ENCODE data around the gene NCOA1.
A peak's percentile ranks its signal among the peaks of the same experiment; 100 is the strongest.
"Not testable (repeated sequence)": the region's sequence is repeated elsewhere in the genome, so short reads cannot be mapped to it uniquely, and the experiment has no call there.

The NCOA1 gene

GRCh38 chr2:24477229-24477628 is 13.8 kb upstream of the NCOA1 start:
- DNase-seq: no peak

DNA sequence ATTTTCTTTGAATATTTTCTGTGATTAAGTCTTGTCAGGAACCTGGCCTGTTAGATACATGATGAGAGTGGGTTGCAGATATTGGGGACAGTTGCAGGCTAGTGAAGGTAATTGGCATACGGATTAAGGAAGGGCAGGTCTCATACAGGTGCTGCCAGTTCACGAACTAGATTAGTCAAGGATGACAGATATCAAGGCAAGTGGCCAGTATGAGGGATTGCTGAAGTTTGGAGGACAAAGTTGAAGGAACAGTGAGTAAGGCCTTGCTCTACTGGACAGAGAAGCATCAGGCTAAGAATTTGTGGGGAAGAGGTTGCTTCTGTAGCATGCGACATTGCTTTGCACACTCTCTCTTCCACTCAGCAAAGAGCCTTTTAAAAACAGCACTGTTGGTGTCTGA is 12.8 kb upstream of the NCOA1 start:
- DNase-seq: no peak

DNA sequence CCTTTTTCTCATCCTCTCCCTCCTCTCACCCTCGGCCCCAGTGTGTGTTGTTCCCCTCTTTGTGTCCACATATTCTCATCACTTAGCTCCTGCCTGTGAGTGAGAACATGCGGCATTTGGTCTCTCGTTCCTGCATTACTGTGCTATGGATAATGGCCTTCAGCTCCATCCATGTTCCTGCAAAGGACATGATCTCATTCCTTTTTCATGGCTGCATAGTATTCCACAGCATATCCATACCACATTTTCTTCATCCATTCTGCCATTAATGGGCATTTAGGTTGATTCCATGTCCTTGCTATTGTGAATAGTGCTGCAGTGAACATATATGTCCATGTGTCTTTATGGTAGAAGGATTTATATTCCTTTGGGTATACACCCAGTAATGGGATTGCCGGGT is 10.8 kb upstream of the NCOA1 start:
- DNase-seq: no peak

GRCh38 chr2:24482251-24482971 is 8.6 kb upstream of the NCOA1 start:
- no peak for DNase-seq

DNA sequence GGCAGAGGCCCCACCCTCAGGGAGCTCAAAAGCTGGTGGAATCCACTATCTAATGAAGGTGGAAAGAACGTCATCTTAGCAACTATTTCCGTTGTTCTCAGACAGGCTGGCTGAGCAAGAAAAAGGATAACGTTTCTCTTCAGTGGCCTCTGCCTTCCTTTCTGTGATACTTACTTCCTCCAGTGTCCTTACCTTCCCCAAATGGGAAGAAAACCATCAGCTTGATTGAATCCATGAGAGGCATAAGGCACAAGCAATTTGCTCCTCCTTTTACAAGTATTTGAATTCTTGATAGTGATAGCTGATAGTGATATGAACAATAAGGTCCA is 8.1 kb upstream of the NCOA1 start:
- no peak for DNase-seq

GRCh38 chr2:24484677-24485076 is 6.4 kb upstream of the NCOA1 start:
- DNase-seq: not testable (repeated sequence)

- DNase-seq: no peak
These were observed 5.9 kb upstream of the NCOA1 start for GRCh38 chr2:24485197-24485596.

GRCh38 chr2:24486636-24487205 is 4.3 kb upstream of the NCOA1 start:
- DNase-seq: no peak

DNA sequence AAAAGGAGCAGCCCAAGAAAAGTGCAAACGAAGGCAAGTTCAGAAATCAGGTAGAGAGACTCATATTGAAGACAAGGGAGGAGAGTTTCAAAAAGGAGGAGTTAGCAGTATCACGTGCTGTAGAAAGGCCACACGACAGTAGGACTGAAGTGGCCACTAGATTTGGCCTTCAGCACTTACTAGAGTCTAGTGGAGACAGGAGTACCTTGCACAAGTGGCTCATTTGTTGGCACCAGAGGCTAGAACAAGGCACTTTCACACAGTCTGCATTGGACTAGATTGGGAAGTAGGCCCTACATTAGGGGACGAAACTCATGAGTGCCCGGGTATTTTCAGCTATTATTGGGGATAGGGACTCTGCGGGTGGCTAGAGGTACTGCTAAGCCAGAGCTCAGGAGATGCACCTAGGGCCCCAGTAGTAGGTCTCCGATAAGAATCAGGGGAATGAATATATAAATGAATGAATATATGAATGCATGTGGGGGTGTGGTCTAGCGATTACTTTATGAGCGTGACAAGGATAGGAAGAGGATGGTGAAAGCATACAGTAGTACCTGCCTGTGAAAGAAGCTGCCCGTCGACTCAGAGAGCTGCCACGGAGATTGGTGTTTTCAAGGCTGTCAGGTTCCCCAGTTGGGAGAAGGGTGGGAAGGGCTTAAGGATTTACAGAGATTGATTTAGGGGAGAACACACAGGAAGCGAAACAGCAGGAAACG is 1.4 kb upstream of the NCOA1 start:
- DNase-seq: no peak

- no peak for DNase-seq
These were observed 819 bp upstream of the NCOA1 start for GRCh38 chr2:24490181-24490689.

GRCh38 chr2:24491542-24492420 is 727 bp downstream of the NCOA1 start:
- peak; percentile 59 for DNase-seq

DNA sequence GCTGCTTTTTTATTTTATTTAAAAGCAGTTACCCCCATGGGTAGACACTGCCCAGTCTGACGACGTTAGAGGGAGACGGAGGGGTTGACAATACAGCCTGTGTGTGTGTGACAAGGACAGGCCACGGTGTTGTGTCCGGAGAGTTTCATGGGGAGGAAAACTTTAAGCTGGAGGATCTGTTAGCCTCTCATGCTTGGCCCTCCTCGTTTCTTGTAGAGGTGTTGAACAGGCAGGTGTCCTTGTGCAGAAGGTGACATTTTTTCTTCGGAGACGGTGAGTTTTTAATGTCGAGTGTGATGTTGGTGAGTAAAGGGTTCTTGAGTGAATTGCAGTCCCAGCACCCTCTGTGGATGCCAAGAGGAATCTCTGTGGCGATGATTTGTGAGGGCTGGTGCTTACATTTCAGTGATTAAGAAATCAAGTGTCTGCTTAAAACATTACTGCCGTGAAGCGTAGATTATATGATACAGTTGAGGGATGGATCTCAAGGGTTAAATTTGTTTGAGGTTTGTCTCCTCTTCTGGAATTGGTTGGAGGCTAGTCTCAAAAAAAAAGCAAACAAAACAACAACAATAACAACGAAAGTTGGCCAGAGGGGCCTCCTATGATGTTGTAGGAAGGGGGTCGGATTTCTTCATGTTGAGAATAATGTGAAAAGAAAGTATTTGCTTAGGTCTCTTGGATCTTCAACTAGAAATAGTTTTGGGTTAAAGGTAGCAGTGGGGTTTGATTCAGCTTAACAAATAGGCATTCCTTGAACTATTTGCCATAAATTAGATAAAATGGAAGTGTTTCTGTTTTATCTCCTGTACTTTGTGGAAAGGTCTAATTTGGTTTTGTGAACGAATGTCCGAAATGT is 1.6 kb downstream of the NCOA1 start:
- no peak for DNase-seq

- DNase-seq: no peak
These were observed 2.7 kb downstream of the NCOA1 start for GRCh38 chr2:24493713-24494112.

GRCh38 chr2:24494410-24494809 is 3.4 kb downstream of the NCOA1 start:
- no peak for DNase-seq

DNA sequence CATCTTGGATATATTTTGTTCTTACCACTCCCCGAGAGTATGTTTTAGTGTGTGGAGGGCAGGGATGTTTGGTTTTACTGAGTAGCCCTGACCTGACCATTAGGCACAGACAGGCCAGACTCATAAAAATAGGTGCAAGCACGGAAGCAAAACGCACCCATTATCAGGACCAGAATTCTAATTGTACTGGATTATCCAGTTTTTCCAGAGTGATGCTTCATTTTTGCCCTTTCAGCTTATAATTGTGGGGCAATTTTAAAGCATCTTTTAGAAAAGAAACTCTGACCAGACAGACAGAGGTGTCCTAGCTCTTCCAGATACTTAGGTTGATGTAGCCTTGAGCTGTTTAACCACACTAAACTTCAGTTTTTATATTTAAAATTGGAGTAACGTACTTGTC is 4.4 kb downstream of the NCOA1 start:
- DNase-seq: no peak

GRCh38 chr2:24496959-24497358 is 5.9 kb downstream of the NCOA1 start:
- DNase-seq: no peak

- DNase-seq: no peak
These were observed 6.6 kb downstream of the NCOA1 start for GRCh38 chr2:24497685-24498084.

DNA sequence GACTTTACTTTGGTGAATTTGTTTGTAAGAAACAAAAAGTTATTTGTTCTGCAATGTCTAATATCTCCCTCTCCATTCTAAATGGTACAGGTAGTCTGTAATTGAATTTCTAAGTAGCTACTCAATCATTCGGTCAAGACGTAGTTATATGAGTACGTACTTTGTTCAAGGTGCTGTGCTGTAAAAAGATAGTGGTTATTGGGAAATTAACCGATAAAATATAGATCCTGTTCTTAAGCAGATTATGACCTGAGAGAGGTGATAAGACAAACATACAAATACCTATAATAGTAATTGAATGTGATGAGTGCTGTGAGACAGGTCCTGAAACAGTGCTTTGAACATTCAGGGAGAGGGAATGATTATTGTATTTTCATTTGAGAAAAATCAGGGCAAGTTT is 7.1 kb downstream of the NCOA1 start:
- DNase-seq: no peak

DNA sequence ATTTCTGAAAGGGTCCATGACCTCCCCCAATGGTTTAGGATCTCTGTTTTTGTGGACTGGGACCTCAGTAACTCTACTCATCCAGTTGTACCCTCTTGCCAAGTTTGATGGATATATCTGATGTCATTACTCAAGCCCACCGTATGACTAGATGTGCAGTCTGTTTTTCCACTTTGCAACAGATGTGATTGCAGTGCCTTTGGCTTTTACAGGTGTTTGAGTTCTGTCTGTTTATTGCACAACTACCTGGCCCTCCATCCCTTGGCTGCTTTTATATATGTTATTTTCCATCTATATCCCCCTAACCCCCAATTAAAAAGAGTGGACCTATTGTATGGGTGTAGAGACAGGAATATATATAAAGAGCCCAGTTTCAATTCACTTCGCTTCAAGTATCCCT is 10.8 kb downstream of the NCOA1 start:
- no peak for DNase-seq

DNA sequence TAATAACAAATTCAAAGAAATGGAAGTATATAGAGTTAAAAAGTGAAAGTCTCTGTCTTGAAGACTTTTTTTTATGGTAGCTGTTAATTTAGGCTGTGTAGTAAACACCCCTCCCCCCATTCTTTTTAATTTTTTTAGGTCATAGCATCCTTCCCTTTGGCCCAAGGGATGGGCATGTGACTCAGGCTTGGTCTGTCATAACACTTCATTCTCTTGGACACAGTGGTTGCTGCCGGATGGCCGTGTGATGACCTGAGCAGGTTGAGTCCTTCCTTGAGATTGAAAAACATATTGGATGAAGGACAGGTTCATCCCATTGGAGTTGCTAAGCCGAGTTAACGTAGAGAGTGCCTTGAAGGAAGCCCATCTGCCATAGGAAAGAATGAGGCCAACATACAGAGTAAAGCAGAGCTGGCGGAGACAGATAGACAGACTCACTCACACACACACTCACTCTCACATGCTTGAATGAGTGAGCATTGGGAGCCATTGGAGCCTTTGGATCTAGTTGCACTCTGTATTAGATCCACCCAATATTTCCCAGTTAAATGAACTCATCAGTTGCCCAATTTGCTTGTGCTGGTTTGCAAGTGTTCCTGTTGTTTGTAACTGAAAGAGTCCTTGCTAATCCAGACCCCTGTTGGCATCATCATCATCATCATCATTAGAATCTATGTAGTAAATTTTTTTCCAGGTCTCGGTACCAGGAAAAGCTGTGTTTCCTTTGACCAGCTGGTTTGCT is 14.7 kb downstream of the NCOA1 start:
- no peak for DNase-seq

DNA sequence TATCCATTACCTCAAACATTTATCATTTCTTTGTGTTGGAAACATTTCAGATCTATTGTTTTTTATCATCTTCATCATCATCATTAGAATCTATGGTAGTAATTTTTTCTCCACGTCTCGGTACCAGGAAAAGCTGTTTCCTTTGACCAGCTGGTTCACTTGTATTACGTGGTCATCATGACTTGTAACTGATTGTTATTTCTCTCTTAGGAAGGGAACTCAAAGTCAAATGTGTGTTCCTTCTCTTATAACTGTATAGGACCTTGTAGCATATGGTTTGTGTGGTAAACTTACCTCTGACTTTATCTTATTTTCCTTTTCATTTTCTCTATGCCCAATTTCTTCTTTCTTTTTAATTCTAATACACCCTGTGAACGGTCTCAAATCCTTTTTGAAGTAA is 16.5 kb downstream of the NCOA1 start:
- DNase-seq: no peak

- DNase-seq: no peak
These were observed 17.8 kb downstream of the NCOA1 start for GRCh38 chr2:24508878-24509277.
